GM12878 (cell line): ENCODE measurements around the gene INHBC. TPM values are rescaled to one million over a fixed set of nuclear protein-coding genes. Genes with fewer than 3 reads are reported as not detected.

Experiments used
- ATAC-seq: fragments of 200-7000 bp; cut with Tn5 transposase; 3 replicates; pipeline ENCODE4 v1.9.1; 2020; ENCODE audit warnings: mild to moderate bottlenecking, moderate library complexity
- BruUV-seq: library from RNA; stranded (reverse); fragments of 400-500 nt; replicated peaks from 2 replicates; lab custom pipeline; 2021; lab: Mats Ljungman, UMichigan
- CTCF ChIA-PET: fragments of 300-600 bp; sonication (Branson Sonifier 250); formaldehyde crosslinking; extraction: SDS; loops from one replicate; lab custom pipeline; 2021; ENCODE audit warnings: inconsistent platforms; lab: Yijun Ruan, JAX
- POLR2A ChIA-PET: fragments of 350-600 bp; formaldehyde crosslinking; extraction: SDS; loops from one replicate; lab custom pipeline; 2021; ENCODE audit warnings: inconsistent platforms; lab: Charles Lee
- RAD21 ChIA-PET: fragments of 300-600 bp; sonication (Branson Sonifier 250); formaldehyde crosslinking; loops from one replicate; lab custom pipeline; 2023; ENCODE audit warnings: antibody characterized with exemption; ENCODE audit not compliant: unreplicated experiment; lab: Charles Lee
- SMC1A ChIA-PET: fragments of 300-600 bp; sonication (Branson Sonifier 250); formaldehyde crosslinking; loops from one replicate; lab custom pipeline; 2023; ENCODE audit not compliant: unreplicated experiment, uncharacterized antibody; lab: Charles Lee
- DNase-seq: peaks from one replicate; pipeline ENCODE4 v3.0.0-alpha.2; 2011; ENCODE audit warnings: low read depth, low spot score
- FAIRE-seq: peaks from 3 replicates; lab custom pipeline; 2011; peaks lifted over from hg19 to GRCh38; lab: Jason Lieb, UNC
- H2AFZ ChIP-seq: 2 replicates; pipeline ENCODE4 v1.6.0; 2011; ENCODE audit warnings: low read depth, low read length, control low read depth; ENCODE audit not compliant: control insufficient read depth
- H3K27ac ChIP-seq: 2 replicates; pipeline ENCODE4 v1.5.1; 2011; ENCODE audit warnings: control low read depth; ENCODE audit not compliant: control insufficient read depth, insufficient read depth
- H3K27me3 ChIP-seq, 2 experiments: replicated peaks in 1 of 2; 2 replicates each; pipeline versions ENCODE4 v1.6.0 to v1.6.1; 2011; ENCODE audit warnings: low read length in 1 of 2; ENCODE audit not compliant: control insufficient read depth in 2 of 2, insufficient read depth in 2 of 2
- H3K36me3 ChIP-seq, 2 experiments: 2 replicates each; pipeline ENCODE4 v1.5.1; 2011; ENCODE audit warnings: low read length in 1 of 2; ENCODE audit not compliant: control insufficient read depth in 2 of 2, insufficient read depth in 2 of 2
- H3K4me1 ChIP-seq: 2 replicates; pipeline ENCODE4 v1.6.1; 2011; ENCODE audit warnings: mild to moderate bottlenecking, low read length, moderate library complexity, mixed read lengths; ENCODE audit not compliant: control insufficient read depth, insufficient read depth
- H3K4me2 ChIP-seq: 2 replicates; pipeline ENCODE4 v1.6.0; 2011; ENCODE audit warnings: control low read depth; ENCODE audit not compliant: control insufficient read depth, insufficient read depth
- H3K4me3 ChIP-seq: fragments of 200-600 bp; sonication (generic); 2 replicates; pipeline ENCODE4 v1.5.1; 2016
- H3K79me2 ChIP-seq: 2 replicates; pipeline ENCODE4 v1.6.0; 2011; ENCODE audit warnings: low read length; ENCODE audit not compliant: control insufficient read depth, insufficient read depth
- H3K9ac ChIP-seq: 2 replicates; pipeline ENCODE4 v1.8.0; 2011; ENCODE audit warnings: low read length, control low read depth, mixed read lengths; ENCODE audit not compliant: control insufficient read depth, insufficient read depth
- H3K9me3 ChIP-seq: replicated peaks from 3 replicates; pipeline ENCODE4 v1.5.1; 2011; ENCODE audit warnings: mild to moderate bottlenecking, low read length; ENCODE audit not compliant: control insufficient read depth, insufficient read depth
- H4K20me1 ChIP-seq: 2 replicates; pipeline ENCODE4 v1.6.0; 2011; ENCODE audit not compliant: control insufficient read depth, insufficient read depth
- FOS ChIP-seq: IDR thresholded peaks from 3 replicates; pipeline ENCODE4 v1.6.1; 2011; ENCODE audit warnings: borderline replicate concordance; ENCODE audit not compliant: insufficient read length; ENCODE audit errors: extremely low read depth
- MYC ChIP-seq: IDR thresholded peaks from 2 replicates; pipeline ENCODE4 v1.6.1; 2011; ENCODE audit warnings: mild to moderate bottlenecking, low read length, moderate library complexity, inconsistent platforms; ENCODE audit not compliant: insufficient read depth, insufficient replicate concordance, insufficient read length, severe bottlenecking
- PKNOX1 ChIP-seq: fragments of 450-650 bp; IDR thresholded peaks from 2 replicates; pipeline ENCODE4 v1.6.1; 2016; ENCODE audit warnings: mild to moderate bottlenecking
- SIX5 ChIP-seq: IDR thresholded peaks from 2 replicates; pipeline ENCODE4 v1.6.1; 2011; ENCODE audit warnings: mild to moderate bottlenecking, low read depth, low read length, moderate library complexity; ENCODE audit not compliant: severe bottlenecking
- USF1 ChIP-seq: IDR thresholded peaks from 2 replicates; pipeline ENCODE4 v1.6.1; 2011; ENCODE audit warnings: borderline replicate concordance, low read depth, mild to moderate bottlenecking, moderate library complexity, mixed read lengths, low read length; ENCODE audit not compliant: insufficient read depth; ENCODE audit errors: extremely low read length
- ZNF384 ChIP-seq: IDR thresholded peaks from 2 replicates; pipeline ENCODE4 v1.6.1; 2012; ENCODE audit warnings: low read depth, mild to moderate bottlenecking, low read length, improper control_type of control experiment, borderline replicate concordance
- ZNF622 ChIP-seq: fragments of 450-650 bp; IDR thresholded peaks from 2 replicates; pipeline ENCODE4 v1.6.1; 2017; ENCODE audit warnings: mild to moderate bottlenecking, inconsistent platforms
- WGBS: methylation state at CpG from one replicate; pipeline ENCODE4 v1.1.6; 2016; ENCODE audit warnings: low lambda C conversion rate; ENCODE audit not compliant: insufficient replicate concordance, insufficient coverage; ENCODE audit errors: missing lambda C conversion rate; 5-methylcytosine and 5-hydroxymethylcytosine counted together
- in situ Hi-C: fragments of 300-500 bp; cut with MboI; formaldehyde crosslinking; loops from 9 replicates; pipeline ENCODE4 v1.14.3; 2018; ENCODE audit warnings: mixed read lengths
- intact Hi-C: fragments of 100-400 bp; cut with micrococcal nuclease; formaldehyde crosslinking; loops from one replicate; pipeline ENCODE4 v1.14.2; 2022; ENCODE audit not compliant: unreplicated experiment
- polyA plus RNA-seq, 11 experiments: library from polyadenylated mRNA; depleted of rRNA in 4 of 11; unstranded in 6 of 11; stranded (reverse) in 5 of 11; fragments of >200 nt; fragmentation: Nextera tagmentation in 4 of 11; fragmentation: Illumina TruSeq in 1 of 11; extraction: Ambion mirVana in 4 of 11; extraction: Trizol in 1 of 11; gene quantifications; 1 replicate in 1 of 11; 2 replicates in 10 of 11; pipeline versions ENCODE4 v1.2.1 to v1.2.3, GENCODE V29; 2011 to 2016; ENCODE audit warnings: inconsistent platforms in 2 of 11, missing spikeins in 2 of 11, low read depth in 1 of 11
- total RNA-seq, 4 experiments: library from RNA; depleted of rRNA in 3 of 4; stranded (reverse); fragments of >200 nt in 3 of 4; fragmentation: Illumina TruSeq in 1 of 4; extraction: Trizol in 1 of 4; gene quantifications; 2 replicates each; pipeline versions ENCODE4 v1.2.1 to v1.2.3, GENCODE V29; 2013 to 2021
- TF ChIP-seq, protein P1 (sequence below), 3 experiments: IDR thresholded peaks in 2 of 3; conservative IDR thresholded peaks in 1 of 3; 2 replicates each; pipeline ENCODE4 v1.5.1; 2011; ENCODE audit warnings: low read depth in 3 of 3, low read length in 3 of 3, mild to moderate bottlenecking in 3 of 3, control low read depth in 2 of 3, moderate library complexity in 2 of 3, inconsistent platforms in 1 of 3, mixed read lengths in 1 of 3; ENCODE audit not compliant: control insufficient read depth in 2 of 3, insufficient read depth in 1 of 3; ENCODE audit errors: extremely low read depth in 1 of 3
- TF ChIP-seq, protein P2 (sequence below): fragments of 450-650 bp; conservative IDR thresholded peaks from 2 replicates; pipeline ENCODE4 v1.6.1; 2017; ENCODE audit warnings: mild to moderate bottlenecking, moderate library complexity
- TF ChIP-seq, protein P3 (sequence below): fragments of 450-650 bp; IDR thresholded peaks from 2 replicates; pipeline ENCODE4 v1.6.1; 2016; ENCODE audit warnings: mild to moderate bottlenecking

Gene INHBC
- total and polyA plus RNA-seq, 10 of the 15 experiments (the other 5 are each of a cell fraction or from before 2014, with no cell fraction given): 0.04 to 0.22 (median 0.13) TPM; not detected in 5

- H3K9ac ChIP-seq: no peak overlapping the region
- no peak overlapping the region for H3K4me2 ChIP-seq
- in situ Hi-C loops (no loop called here), intact Hi-C loops (no loop called here)
- H3K36me3 ChIP-seq: peaks cover 6 to 19% of the 10 kb centered on the region in 2 experiments
- H3K9me3 ChIP-seq: no peaks in the 10 kb centered on the region
- POLR2A ChIA-PET: interaction anchor here (0.6 to 0.8 kb wide), 3 partner anchors 27 to 766 kb away, joined by 4 to 6 read pairs (median 5); no protein-coding TSS in a partner anchor
- DNase-seq (no peak), ATAC-seq (peak; percentile 44), FAIRE-seq (no peak)
- H2AFZ ChIP-seq: no peak overlapping the region
- CTCF ChIA-PET: no interaction called here
- H3K79me2 ChIP-seq: peaks cover 17% of the 10 kb centered on the region
- TF ChIP-seq MYC: no peak
- TF ChIP-seq PKNOX1: peak; percentile 66
- TF ChIP-seq, protein P1, sequence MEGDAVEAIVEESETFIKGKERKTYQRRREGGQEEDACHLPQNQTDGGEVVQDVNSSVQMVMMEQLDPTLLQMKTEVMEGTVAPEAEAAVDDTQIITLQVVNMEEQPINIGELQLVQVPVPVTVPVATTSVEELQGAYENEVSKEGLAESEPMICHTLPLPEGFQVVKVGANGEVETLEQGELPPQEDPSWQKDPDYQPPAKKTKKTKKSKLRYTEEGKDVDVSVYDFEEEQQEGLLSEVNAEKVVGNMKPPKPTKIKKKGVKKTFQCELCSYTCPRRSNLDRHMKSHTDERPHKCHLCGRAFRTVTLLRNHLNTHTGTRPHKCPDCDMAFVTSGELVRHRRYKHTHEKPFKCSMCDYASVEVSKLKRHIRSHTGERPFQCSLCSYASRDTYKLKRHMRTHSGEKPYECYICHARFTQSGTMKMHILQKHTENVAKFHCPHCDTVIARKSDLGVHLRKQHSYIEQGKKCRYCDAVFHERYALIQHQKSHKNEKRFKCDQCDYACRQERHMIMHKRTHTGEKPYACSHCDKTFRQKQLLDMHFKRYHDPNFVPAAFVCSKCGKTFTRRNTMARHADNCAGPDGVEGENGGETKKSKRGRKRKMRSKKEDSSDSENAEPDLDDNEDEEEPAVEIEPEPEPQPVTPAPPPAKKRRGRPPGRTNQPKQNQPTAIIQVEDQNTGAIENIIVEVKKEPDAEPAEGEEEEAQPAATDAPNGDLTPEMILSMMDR (IDR thresholded peaks at IDR 0.05 in 2 of 3, conservative IDR thresholded peaks at IDR 0.05 in 1 of 3; ENCODE audit: control insufficient read depth in 2 of 3, extremely low read depth in 1 of 3, insufficient read depth in 1 of 3, low read depth in 3 of 3, low read length in 3 of 3): peak in 2 of 3 experiments; percentile 23 to 34; a peak in 3 of 6 replicates
- TF ChIP-seq ZNF384: no peak
- TF ChIP-seq USF1: no peak
- TF ChIP-seq FOS: no peak
- no peak for TF ChIP-seq ZNF622
- TF ChIP-seq, protein P2, sequence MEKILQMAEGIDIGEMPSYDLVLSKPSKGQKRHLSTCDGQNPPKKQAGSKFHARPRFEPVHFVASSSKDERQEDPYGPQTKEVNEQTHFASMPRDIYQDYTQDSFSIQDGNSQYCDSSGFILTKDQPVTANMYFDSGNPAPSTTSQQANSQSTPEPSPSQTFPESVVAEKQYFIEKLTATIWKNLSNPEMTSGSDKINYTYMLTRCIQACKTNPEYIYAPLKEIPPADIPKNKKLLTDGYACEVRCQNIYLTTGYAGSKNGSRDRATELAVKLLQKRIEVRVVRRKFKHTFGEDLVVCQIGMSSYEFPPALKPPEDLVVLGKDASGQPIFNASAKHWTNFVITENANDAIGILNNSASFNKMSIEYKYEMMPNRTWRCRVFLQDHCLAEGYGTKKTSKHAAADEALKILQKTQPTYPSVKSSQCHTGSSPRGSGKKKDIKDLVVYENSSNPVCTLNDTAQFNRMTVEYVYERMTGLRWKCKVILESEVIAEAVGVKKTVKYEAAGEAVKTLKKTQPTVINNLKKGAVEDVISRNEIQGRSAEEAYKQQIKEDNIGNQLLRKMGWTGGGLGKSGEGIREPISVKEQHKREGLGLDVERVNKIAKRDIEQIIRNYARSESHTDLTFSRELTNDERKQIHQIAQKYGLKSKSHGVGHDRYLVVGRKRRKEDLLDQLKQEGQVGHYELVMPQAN: no peak
- TF ChIP-seq, protein P3, sequence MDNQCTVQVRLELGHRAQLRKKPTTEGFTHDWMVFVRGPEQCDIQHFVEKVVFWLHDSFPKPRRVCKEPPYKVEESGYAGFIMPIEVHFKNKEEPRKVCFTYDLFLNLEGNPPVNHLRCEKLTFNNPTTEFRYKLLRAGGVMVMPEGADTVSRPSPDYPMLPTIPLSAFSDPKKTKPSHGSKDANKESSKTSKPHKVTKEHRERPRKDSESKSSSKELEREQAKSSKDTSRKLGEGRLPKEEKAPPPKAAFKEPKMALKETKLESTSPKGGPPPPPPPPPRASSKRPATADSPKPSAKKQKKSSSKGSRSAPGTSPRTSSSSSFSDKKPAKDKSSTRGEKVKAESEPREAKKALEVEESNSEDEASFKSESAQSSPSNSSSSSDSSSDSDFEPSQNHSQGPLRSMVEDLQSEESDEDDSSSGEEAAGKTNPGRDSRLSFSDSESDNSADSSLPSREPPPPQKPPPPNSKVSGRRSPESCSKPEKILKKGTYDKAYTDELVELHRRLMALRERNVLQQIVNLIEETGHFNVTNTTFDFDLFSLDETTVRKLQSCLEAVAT: no peak
- no peak for TF ChIP-seq SIX5
- H4K20me1 ChIP-seq: no peaks in the 10 kb centered on the region
- RAD21 ChIA-PET: no interaction called here
- H3K4me1 ChIP-seq: peaks cover 6% of the 10 kb centered on the region
- H3K27me3 ChIP-seq: no peaks in the 10 kb centered on the region
- TSS peak; percentile 22 for BruUV-seq
- WGBS: 91% methylated on average over 15 of the region's 15 CpGs
- H3K4me3 ChIP-seq: no peak overlapping the region
- H3K27ac ChIP-seq: no peak overlapping the region
- SMC1A ChIA-PET: interaction anchor here (1.1 to 1.2 kb wide), 3 partner anchors 11 to 223 kb away, joined by 3 read pairs; no protein-coding TSS in a partner anchor
Observed at GRCh38 chr12:57491393-57492280, 57.1 kb downstream of the INHBC start.
